WTC11 (cell line): ENCODE measurements around the gene ALX4. TPM values are rescaled to one million over a fixed set of nuclear protein-coding genes. Genes with fewer than 3 reads are reported as not detected.

Experiments
- ATAC-seq: fragments of 200-7000 bp; cut with Tn5 transposase; 2 replicates; pipeline ENCODE4 v1.10.0; 2021; ENCODE audit warnings: mild to moderate bottlenecking, moderate library complexity
- CTCF ChIA-PET: fragments of 300-600 bp; sonication (Branson Sonifier 250); formaldehyde crosslinking; loops from one replicate; lab custom pipeline; 2021; ENCODE audit warnings: antibody characterized with exemption; lab: Charles Lee
- POLR2A ChIA-PET: fragments of 350-600 bp; sonication (Branson Sonifier 250); formaldehyde crosslinking; loops from one replicate; lab custom pipeline; 2021; ENCODE audit warnings: antibody characterized with exemption; lab: Charles Lee
- DNase-seq: peaks from one replicate; pipeline ENCODE4 v3.0.0; 2021; ENCODE audit warnings: low spot score
- H3K27ac Mint-ChIP-seq: 2 replicates; pipeline ENCODE4 v1.8.0; 2021; ENCODE audit warnings: mixed read lengths
- H3K27me3 Mint-ChIP-seq: 2 replicates; pipeline ENCODE4 v1.8.0; 2021; ENCODE audit warnings: low read depth, mild to moderate bottlenecking, moderate library complexity, mixed read lengths
- H3K36me3 Mint-ChIP-seq: 2 replicates; pipeline ENCODE4 v1.8.0; 2021; ENCODE audit warnings: mixed read lengths
- H3K4me1 Mint-ChIP-seq: 2 replicates; pipeline ENCODE4 v1.8.0; 2022; ENCODE audit warnings: mixed read lengths
- H3K4me3 Mint-ChIP-seq: 2 replicates; pipeline ENCODE4 v1.8.0; 2021; ENCODE audit warnings: mild to moderate bottlenecking, moderate library complexity, mixed read lengths
- H3K9me3 Mint-ChIP-seq: 2 replicates; pipeline ENCODE4 v1.8.0; 2021; ENCODE audit warnings: mixed read lengths
- ATF1 ChIP-seq: sonication (generic); formaldehyde crosslinking; IDR thresholded peaks from 2 replicates; pipeline ENCODE4 v1.8.1; 2023; ENCODE audit warnings: mild to moderate bottlenecking, moderate library complexity, missing genetic modification reagents
- CREM ChIP-seq: sonication (generic); formaldehyde crosslinking; IDR thresholded peaks from 2 replicates; pipeline ENCODE4 v1.8.1; 2022; ENCODE audit warnings: mild to moderate bottlenecking, missing genetic modification reagents, moderate library complexity
- ETV6 ChIP-seq: sonication (generic); formaldehyde crosslinking; IDR thresholded peaks from 2 replicates; pipeline ENCODE4 v1.8.1; 2022; ENCODE audit warnings: mild to moderate bottlenecking, missing genetic modification reagents
- FOXJ3 ChIP-seq: sonication (generic); formaldehyde crosslinking; IDR thresholded peaks from 2 replicates; pipeline ENCODE4 v1.9.0; 2021; ENCODE audit warnings: missing genetic modification reagents, mild to moderate bottlenecking, borderline replicate concordance
- NFATC4 ChIP-seq: fragments of 250-450 bp; sonication (Bioruptor Pico); IDR thresholded peaks from 2 replicates; pipeline ENCODE4 v1.9.0; 2021; ENCODE audit warnings: mild to moderate bottlenecking
- NFE2L1 ChIP-seq: sonication (generic); formaldehyde crosslinking; IDR thresholded peaks from 2 replicates; pipeline ENCODE4 v1.8.1; 2023; ENCODE audit warnings: missing genetic modification reagents
- NFYB ChIP-seq: sonication (generic); formaldehyde crosslinking; conservative IDR thresholded peaks from 2 replicates; pipeline ENCODE4 v1.8.0; 2022; ENCODE audit warnings: low read depth, missing genetic modification reagents
- NR3C1 ChIP-seq: sonication (generic); formaldehyde crosslinking; conservative IDR thresholded peaks from 2 replicates; pipeline ENCODE4 v1.8.1; 2023; ENCODE audit warnings: low read depth, mild to moderate bottlenecking, missing genetic modification reagents
- PRRX2 ChIP-seq: fragments of 250-450 bp; sonication (Bioruptor Pico); IDR thresholded peaks from 2 replicates; pipeline ENCODE4 v1.8.0; 2021; ENCODE audit warnings: mild to moderate bottlenecking
- TEAD4 ChIP-seq: sonication (generic); formaldehyde crosslinking; IDR thresholded peaks from 2 replicates; pipeline ENCODE4 v1.8.0; 2022; ENCODE audit warnings: mild to moderate bottlenecking, missing genetic modification reagents
- ZNF138 ChIP-seq: sonication (generic); formaldehyde crosslinking; conservative IDR thresholded peaks from 2 replicates; pipeline ENCODE4 v1.8.1; 2022; ENCODE audit warnings: mild to moderate bottlenecking, moderate library complexity, missing genetic modification reagents
- total RNA-seq: library from RNA; stranded (reverse); gene quantifications from 3 replicates; pipeline ENCODE4 v1.2.3, GENCODE V29; 2021
- TF ChIP-seq, protein P1 (sequence below): sonication (generic); formaldehyde crosslinking; IDR thresholded peaks from 2 replicates; pipeline ENCODE4 v1.8.0; 2023; ENCODE audit warnings: missing genetic modification reagents, mild to moderate bottlenecking, borderline replicate concordance
- TF ChIP-seq, protein P2 (sequence below): sonication (generic); formaldehyde crosslinking; IDR thresholded peaks from 2 replicates; pipeline ENCODE4 v1.8.1; 2022; ENCODE audit warnings: mild to moderate bottlenecking, moderate library complexity, missing genetic modification reagents
- TF ChIP-seq, protein P3 (sequence below): fragments of 200-600 bp; IDR thresholded peaks from 2 replicates; pipeline ENCODE4 v1.8.0; 2022; ENCODE audit warnings: antibody characterized with exemption
- TF ChIP-seq, protein P4 (sequence below): fragments of 250-450 bp; sonication (Bioruptor Pico); IDR thresholded peaks from 2 replicates; pipeline ENCODE4 v2.1.2; 2022; ENCODE audit warnings: mild to moderate bottlenecking, moderate library complexity
- TF ChIP-seq, protein P5 (sequence below): sonication (generic); formaldehyde crosslinking; IDR thresholded peaks from 2 replicates; pipeline ENCODE4 v1.8.0; 2022; ENCODE audit warnings: missing genetic modification reagents
- TF ChIP-seq, protein P6 (sequence below): sonication (generic); formaldehyde crosslinking; IDR thresholded peaks from 2 replicates; pipeline ENCODE4 v1.8.0; 2023; ENCODE audit warnings: missing genetic modification reagents

ALX4 gene
- total RNA-seq, 1 experiment from 2014 or later = not detected

DNA sequence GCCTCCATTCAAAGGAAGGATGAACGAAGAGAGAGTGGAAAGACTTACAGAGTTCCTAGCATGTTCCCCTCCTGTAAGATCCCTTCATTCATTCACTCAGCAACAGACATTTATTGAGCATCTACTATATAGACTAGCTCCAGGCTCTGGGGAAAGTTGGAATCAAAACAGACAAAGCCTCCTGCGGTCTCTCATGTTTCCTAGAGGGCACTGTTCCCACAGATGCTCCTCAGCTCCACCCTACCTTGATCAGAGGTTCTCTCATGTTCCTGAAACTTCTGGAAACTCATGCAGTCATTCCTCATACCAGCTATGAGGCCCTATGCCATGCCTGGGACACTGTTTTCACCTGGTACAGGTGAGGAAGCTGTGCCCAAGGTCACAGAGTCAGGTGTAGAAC is 11.1 kb downstream of the ALX4 start (continued):
- TF ChIP-seq, protein P1, sequence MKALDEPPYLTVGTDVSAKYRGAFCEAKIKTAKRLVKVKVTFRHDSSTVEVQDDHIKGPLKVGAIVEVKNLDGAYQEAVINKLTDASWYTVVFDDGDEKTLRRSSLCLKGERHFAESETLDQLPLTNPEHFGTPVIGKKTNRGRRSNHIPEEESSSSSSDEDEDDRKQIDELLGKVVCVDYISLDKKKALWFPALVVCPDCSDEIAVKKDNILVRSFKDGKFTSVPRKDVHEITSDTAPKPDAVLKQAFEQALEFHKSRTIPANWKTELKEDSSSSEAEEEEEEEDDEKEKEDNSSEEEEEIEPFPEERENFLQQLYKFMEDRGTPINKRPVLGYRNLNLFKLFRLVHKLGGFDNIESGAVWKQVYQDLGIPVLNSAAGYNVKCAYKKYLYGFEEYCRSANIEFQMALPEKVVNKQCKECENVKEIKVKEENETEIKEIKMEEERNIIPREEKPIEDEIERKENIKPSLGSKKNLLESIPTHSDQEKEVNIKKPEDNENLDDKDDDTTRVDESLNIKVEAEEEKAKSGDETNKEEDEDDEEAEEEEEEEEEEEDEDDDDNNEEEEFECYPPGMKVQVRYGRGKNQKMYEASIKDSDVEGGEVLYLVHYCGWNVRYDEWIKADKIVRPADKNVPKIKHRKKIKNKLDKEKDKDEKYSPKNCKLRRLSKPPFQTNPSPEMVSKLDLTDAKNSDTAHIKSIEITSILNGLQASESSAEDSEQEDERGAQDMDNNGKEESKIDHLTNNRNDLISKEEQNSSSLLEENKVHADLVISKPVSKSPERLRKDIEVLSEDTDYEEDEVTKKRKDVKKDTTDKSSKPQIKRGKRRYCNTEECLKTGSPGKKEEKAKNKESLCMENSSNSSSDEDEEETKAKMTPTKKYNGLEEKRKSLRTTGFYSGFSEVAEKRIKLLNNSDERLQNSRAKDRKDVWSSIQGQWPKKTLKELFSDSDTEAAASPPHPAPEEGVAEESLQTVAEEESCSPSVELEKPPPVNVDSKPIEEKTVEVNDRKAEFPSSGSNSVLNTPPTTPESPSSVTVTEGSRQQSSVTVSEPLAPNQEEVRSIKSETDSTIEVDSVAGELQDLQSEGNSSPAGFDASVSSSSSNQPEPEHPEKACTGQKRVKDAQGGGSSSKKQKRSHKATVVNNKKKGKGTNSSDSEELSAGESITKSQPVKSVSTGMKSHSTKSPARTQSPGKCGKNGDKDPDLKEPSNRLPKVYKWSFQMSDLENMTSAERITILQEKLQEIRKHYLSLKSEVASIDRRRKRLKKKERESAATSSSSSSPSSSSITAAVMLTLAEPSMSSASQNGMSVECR (CRISPR knock-in tag) = no peak
- TF ChIP-seq NR3C1 (CRISPR knock-in tag) = no peak
- TF ChIP-seq, protein P2, sequence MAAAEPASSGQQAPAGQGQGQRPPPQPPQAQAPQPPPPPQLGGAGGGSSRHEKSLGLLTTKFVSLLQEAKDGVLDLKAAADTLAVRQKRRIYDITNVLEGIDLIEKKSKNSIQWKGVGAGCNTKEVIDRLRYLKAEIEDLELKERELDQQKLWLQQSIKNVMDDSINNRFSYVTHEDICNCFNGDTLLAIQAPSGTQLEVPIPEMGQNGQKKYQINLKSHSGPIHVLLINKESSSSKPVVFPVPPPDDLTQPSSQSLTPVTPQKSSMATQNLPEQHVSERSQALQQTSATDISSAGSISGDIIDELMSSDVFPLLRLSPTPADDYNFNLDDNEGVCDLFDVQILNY (CRISPR knock-in tag) = no peak
- TF ChIP-seq ZNF138 = no peak

DNA sequence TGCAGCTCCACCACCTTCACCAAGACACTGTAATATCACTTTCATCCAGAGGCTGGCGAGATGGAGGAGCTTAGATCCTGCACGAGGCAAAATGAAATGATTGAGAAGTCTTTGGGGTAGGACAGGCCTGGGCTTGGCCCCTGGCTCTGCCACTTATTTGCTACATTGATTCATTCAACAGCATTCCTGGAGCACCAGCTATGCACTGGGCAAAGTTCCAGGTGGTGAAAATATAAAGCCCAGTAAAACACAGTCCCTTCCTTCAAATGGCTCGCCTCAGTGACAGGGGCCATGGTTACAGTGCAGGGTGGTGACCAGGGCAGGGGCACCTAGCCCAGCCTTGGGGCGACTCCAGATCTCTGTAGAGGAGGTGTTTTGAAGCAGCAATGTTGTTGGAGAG is 19.7 kb downstream of the ALX4 start:
- ChIA-PET CTCF (interaction anchor here (0.8 to 1.4 kb wide), 3 partner anchors 37 to 233 kb away, joined by 3 to 4 read pairs (median 3); no protein-coding TSS in a partner anchor), POLR2A (no interaction called here)
- H3K9me3 Mint-ChIP-seq = no peaks in the 10 kb centered on the region
- H3K27ac Mint-ChIP-seq = no peak overlapping the region
- peaks cover 5% of the 10 kb centered on the region; the same call in 1 of the 2 replicates for H3K4me1 Mint-ChIP-seq
- no peak overlapping the region for H3K4me3 Mint-ChIP-seq
- no peaks in the 10 kb centered on the region for H3K27me3 Mint-ChIP-seq
- TF ChIP-seq NFYB (CRISPR knock-in tag) = no peak
- no peak for TF ChIP-seq PRRX2 (CRISPR knock-in tag)
- no peak for TF ChIP-seq ATF1 (CRISPR knock-in tag)
- TF ChIP-seq, protein P3, sequence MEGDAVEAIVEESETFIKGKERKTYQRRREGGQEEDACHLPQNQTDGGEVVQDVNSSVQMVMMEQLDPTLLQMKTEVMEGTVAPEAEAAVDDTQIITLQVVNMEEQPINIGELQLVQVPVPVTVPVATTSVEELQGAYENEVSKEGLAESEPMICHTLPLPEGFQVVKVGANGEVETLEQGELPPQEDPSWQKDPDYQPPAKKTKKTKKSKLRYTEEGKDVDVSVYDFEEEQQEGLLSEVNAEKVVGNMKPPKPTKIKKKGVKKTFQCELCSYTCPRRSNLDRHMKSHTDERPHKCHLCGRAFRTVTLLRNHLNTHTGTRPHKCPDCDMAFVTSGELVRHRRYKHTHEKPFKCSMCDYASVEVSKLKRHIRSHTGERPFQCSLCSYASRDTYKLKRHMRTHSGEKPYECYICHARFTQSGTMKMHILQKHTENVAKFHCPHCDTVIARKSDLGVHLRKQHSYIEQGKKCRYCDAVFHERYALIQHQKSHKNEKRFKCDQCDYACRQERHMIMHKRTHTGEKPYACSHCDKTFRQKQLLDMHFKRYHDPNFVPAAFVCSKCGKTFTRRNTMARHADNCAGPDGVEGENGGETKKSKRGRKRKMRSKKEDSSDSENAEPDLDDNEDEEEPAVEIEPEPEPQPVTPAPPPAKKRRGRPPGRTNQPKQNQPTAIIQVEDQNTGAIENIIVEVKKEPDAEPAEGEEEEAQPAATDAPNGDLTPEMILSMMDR = no peak
- DNase-seq = no peak
- H3K36me3 Mint-ChIP-seq = no peaks in the 10 kb centered on the region
- ATAC-seq = no peak

DNA sequence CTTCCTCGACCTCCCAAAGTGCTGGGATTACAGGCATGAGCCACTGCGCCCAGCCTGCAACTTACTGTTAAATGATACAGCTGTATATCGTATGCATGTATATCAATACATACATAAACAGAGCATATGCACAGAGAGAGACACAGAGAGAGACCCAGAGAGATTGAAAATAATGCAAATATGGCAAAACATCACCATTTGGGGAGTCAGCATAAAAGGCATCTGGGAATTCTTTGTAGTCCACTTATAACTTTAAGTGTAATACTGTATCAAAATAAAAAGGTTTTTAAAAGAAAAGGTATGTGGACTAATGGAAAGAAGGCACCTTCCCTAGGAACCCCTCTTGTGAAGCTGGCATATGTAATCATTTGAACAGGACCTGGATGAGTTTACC is 21.8 kb downstream of the ALX4 start:
- Mint-ChIP-seq H3K36me3 (no peaks in the 10 kb centered on the region), H3K4me1 (peaks cover 5% of the 10 kb centered on the region; the same call in 1 of the 2 replicates), H3K27me3 (no peaks in the 10 kb centered on the region), H3K9me3 (no peaks in the 10 kb centered on the region), H3K4me3 (no peak overlapping the region), H3K27ac (no peak overlapping the region)
- no peak for DNase-seq
- TF ChIP-seq, protein P4, sequence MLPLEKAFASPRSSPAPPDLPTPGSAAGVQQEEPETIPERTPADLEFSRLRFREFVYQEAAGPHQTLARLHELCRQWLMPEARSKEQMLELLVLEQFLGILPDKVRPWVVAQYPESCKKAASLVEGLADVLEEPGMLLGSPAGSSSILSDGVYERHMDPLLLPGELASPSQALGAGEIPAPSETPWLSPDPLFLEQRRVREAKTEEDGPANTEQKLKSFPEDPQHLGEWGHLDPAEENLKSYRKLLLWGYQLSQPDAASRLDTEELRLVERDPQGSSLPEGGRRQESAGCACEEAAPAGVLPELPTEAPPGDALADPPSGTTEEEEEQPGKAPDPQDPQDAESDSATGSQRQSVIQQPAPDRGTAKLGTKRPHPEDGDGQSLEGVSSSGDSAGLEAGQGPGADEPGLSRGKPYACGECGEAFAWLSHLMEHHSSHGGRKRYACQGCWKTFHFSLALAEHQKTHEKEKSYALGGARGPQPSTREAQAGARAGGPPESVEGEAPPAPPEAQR (CRISPR knock-in tag) = no peak
- TF ChIP-seq, protein P5, sequence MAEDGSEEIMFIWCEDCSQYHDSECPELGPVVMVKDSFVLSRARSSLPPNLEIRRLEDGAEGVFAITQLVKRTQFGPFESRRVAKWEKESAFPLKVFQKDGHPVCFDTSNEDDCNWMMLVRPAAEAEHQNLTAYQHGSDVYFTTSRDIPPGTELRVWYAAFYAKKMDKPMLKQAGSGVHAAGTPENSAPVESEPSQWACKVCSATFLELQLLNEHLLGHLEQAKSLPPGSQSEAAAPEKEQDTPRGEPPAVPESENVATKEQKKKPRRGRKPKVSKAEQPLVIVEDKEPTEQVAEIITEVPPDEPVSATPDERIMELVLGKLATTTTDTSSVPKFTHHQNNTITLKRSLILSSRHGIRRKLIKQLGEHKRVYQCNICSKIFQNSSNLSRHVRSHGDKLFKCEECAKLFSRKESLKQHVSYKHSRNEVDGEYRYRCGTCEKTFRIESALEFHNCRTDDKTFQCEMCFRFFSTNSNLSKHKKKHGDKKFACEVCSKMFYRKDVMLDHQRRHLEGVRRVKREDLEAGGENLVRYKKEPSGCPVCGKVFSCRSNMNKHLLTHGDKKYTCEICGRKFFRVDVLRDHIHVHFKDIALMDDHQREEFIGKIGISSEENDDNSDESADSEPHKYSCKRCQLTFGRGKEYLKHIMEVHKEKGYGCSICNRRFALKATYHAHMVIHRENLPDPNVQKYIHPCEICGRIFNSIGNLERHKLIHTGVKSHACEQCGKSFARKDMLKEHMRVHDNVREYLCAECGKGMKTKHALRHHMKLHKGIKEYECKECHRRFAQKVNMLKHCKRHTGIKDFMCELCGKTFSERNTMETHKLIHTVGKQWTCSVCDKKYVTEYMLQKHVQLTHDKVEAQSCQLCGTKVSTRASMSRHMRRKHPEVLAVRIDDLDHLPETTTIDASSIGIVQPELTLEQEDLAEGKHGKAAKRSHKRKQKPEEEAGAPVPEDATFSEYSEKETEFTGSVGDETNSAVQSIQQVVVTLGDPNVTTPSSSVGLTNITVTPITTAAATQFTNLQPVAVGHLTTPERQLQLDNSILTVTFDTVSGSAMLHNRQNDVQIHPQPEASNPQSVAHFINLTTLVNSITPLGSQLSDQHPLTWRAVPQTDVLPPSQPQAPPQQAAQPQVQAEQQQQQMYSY (CRISPR knock-in tag) = no peak
- no peak for TF ChIP-seq FOXJ3 (CRISPR knock-in tag)
- TF ChIP-seq NFE2L1 (CRISPR knock-in tag) = no peak
- no peak for TF ChIP-seq NFATC4 (CRISPR knock-in tag)
- TF ChIP-seq ETV6 (CRISPR knock-in tag) = no peak
- TF ChIP-seq TEAD4 (CRISPR knock-in tag) = no peak
- no peak for TF ChIP-seq CREM (CRISPR knock-in tag)
- TF ChIP-seq, protein P6, sequence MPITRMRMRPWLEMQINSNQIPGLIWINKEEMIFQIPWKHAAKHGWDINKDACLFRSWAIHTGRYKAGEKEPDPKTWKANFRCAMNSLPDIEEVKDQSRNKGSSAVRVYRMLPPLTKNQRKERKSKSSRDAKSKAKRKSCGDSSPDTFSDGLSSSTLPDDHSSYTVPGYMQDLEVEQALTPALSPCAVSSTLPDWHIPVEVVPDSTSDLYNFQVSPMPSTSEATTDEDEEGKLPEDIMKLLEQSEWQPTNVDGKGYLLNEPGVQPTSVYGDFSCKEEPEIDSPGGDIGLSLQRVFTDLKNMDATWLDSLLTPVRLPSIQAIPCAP (CRISPR knock-in tag) = no peak
- POLR2A ChIA-PET = no interaction called here
- ATAC-seq = no peak
- CTCF ChIA-PET = interaction anchor here (0.6 to 1.4 kb wide), 3 partner anchors 155 to 196 kb away, joined by 3 to 4 read pairs (median 3); partner anchors contain the start of gene EXT2
